ENCODE data around the gene PIEZO2.

DNA sequence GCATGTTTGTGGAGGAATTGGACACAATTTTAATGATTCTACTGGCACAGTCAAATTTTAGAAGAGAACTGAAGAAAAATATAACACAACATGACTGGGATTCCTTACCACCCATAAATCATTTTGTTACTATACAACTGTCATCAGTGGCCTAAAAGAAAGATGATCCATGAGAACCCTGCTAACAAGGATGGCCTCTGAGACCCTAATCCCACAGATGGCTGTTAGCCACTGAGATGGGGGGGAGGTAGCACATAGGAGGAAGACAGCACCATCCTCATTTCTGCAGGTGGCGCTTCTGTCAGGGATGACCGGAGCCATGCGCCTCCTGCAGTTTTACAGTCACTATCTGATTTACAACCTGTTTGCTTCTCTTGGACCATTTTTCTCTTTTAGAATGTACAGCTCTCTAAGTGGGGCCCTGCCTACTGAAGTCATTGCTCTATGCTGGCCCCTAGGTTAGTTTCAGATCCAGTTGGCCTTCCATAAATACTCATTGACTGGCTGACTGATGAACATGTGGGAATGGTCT, 343.7 kb downstream of the PIEZO2 start:
- TF ChIP-seq, protein P1, sequence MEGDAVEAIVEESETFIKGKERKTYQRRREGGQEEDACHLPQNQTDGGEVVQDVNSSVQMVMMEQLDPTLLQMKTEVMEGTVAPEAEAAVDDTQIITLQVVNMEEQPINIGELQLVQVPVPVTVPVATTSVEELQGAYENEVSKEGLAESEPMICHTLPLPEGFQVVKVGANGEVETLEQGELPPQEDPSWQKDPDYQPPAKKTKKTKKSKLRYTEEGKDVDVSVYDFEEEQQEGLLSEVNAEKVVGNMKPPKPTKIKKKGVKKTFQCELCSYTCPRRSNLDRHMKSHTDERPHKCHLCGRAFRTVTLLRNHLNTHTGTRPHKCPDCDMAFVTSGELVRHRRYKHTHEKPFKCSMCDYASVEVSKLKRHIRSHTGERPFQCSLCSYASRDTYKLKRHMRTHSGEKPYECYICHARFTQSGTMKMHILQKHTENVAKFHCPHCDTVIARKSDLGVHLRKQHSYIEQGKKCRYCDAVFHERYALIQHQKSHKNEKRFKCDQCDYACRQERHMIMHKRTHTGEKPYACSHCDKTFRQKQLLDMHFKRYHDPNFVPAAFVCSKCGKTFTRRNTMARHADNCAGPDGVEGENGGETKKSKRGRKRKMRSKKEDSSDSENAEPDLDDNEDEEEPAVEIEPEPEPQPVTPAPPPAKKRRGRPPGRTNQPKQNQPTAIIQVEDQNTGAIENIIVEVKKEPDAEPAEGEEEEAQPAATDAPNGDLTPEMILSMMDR (IDR thresholded peaks at IDR 0.05 in 4 of 5, conservative IDR thresholded peaks at IDR 0.05 in 1 of 5): no peak
- no peak for TF ChIP-seq POLR2A (IDR thresholded peaks at IDR 0.05)
